ENCODE measurements around the gene MTG2. TPM values are rescaled to one million over a fixed set of nuclear protein-coding genes. Genes with fewer than 3 reads are reported as not detected.

Gene MTG2
- total and polyA plus RNA-seq, 2 of the 13 experiments (the other 11 are each of a cell fraction or from before 2014, with no cell fraction given): 20.4 to 37.8 TPM

DNA sequence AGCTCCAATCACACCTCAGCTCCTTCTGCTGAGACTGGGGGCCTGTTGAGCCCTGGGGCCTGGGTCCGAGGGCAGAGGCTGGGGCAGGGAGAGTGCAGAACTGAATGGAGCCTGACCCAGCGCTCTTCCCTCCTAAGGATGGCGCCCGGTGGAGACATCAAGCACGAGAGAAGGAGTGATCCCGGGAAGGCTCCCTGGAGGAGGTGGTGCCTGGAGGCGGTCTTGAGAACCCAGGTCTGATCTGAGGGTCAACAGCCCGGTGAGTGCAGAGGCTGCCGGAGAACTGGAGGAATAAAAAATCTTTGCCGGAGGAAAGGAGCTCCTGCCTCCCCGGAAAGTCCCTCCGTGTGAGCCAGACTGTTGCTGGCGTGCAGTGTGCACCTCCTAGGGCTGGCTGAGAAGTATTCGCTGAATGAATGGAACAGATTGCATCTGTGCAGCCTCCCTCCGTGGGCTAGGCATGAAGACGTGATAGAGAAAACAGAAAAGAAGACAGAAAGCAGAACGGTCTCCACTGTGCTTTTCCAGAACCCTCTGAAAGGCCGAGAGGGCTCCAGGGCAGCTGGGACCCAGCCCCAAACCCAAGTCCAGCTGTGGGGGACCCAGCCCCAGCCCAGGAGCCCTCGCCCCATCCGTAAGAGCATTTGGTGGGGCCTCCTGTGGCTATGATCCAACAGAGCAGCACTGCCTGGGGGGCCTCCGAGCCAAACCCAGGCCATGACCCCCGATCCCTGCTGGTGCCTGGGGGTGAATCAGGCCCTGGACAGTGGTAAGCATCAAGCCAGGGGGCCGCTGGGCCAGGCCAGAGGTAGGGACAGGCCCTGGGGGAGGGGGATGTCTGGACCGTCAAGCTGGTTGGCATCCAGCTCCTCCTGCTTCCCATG is 44.1 kb downstream of the MTG2 start:
- Histone ChIP-seq H3K27me3 (ENCODE audit: control insufficient read depth in 1 of 2, insufficient read depth in 2 of 2, low read length in 2 of 2) (peaks cover 44 to 79% of the 10 kb centered on the region in 2 experiments), H3K79me2 (ENCODE audit: insufficient read depth, low read length) (no peaks in the 10 kb centered on the region), H2AFZ (ENCODE audit: low read length) (no peak overlapping the region), H3K4me2 (ENCODE audit: low read depth, low read length) (peak overlapping the region; percentile 51; the same call in 1 of the 2 replicates), H3K36me3 (replicated peaks in 1 of 2; ENCODE audit: control insufficient read depth in 1 of 2, insufficient read depth in 2 of 2, low read length in 2 of 2) (no peaks in the 10 kb centered on the region), H3K9ac (ENCODE audit: insufficient read depth, low read depth, low read length) (no peak overlapping the region), H3K4me1 (ENCODE audit: insufficient read depth, low read length) (peaks cover 21% of the 10 kb centered on the region), H3K9me3 (ENCODE audit: low read length) (no peaks in the 10 kb centered on the region), H3K4me3 (replicated peaks in 1 of 3; ENCODE audit: insufficient read depth in 1 of 3, low read depth in 2 of 3, low read length in 3 of 3) (peak overlapping the region in 1 of 3 experiments; percentile 39; a peak in 1 of 6 replicates), H4K20me1 (ENCODE audit: insufficient read depth, low read length) (peaks cover 11% of the 10 kb centered on the region; the same call in 1 of the 2 replicates), H3K27ac (ENCODE audit: extremely low read length, insufficient read depth, low read length) (no peak overlapping the region)
- ChIA-PET POLR2A (no interaction called here), CTCF (ENCODE audit: low intra/inter-chr PET ratio, low total read pairs) (no interaction called here)
- DNase-seq (ENCODE audit: low spot score) (no peak), FAIRE-seq (no peak), ATAC-seq (no peak)
- BruUV-seq (replicated peaks): no TSS peak
- intact Hi-C loops (cut with micrococcal nuclease; ENCODE audit: unreplicated experiment) (no loop called here), in situ Hi-C loops (cut with HindIII; ENCODE audit: extremely low pct_ligation_motif_present, low pct_unique_long_range_greater_than_20kb) (no loop called here)
- WGBS (ENCODE audit: low lambda C conversion rate): 34% methylated on average over 19 of the region's 24 CpGs
- TF ChIP-seq HNRNPLL (IDR thresholded peaks at IDR 0.05; ENCODE audit: low read depth, low read length, poor library complexity, severe bottlenecking): peak; percentile 17
- peak; percentile 20; the same call in 1 of the 2 replicates for TF ChIP-seq ZNF678 (CRISPR knock-in tag; IDR thresholded peaks at IDR 0.05)
- peak; percentile 19 for TF ChIP-seq AGO1 (IDR thresholded peaks at IDR 0.05; ENCODE audit: low read depth, low read length, poor library complexity, severe bottlenecking)
- TF ChIP-seq ZNF776 (CRISPR knock-in tag; IDR thresholded peaks at IDR 0.05): 0 out of 2 replicates have a peak, but pooled peaks have one; percentile 51
- TF ChIP-seq, protein P1, sequence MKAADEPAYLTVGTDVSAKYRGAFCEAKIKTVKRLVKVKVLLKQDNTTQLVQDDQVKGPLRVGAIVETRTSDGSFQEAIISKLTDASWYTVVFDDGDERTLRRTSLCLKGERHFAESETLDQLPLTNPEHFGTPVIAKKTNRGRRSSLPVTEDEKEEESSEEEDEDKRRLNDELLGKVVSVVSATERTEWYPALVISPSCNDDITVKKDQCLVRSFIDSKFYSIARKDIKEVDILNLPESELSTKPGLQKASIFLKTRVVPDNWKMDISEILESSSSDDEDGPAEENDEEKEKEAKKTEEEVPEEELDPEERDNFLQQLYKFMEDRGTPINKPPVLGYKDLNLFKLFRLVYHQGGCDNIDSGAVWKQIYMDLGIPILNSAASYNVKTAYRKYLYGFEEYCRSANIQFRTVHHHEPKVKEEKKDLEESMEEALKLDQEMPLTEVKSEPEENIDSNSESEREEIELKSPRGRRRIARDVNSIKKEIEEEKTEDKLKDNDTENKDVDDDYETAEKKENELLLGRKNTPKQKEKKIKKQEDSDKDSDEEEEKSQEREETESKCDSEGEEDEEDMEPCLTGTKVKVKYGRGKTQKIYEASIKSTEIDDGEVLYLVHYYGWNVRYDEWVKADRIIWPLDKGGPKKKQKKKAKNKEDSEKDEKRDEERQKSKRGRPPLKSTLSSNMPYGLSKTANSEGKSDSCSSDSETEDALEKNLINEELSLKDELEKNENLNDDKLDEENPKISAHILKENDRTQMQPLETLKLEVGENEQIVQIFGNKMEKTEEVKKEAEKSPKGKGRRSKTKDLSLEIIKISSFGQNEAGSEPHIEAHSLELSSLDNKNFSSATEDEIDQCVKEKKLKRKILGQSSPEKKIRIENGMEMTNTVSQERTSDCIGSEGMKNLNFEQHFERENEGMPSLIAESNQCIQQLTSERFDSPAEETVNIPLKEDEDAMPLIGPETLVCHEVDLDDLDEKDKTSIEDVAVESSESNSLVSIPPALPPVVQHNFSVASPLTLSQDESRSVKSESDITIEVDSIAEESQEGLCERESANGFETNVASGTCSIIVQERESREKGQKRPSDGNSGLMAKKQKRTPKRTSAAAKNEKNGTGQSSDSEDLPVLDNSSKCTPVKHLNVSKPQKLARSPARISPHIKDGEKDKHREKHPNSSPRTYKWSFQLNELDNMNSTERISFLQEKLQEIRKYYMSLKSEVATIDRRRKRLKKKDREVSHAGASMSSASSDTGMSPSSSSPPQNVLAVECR (CRISPR knock-in tag; IDR thresholded peaks at IDR 0.05; ENCODE audit: borderline replicate concordance): no peak
- TF ChIP-seq, protein P2, sequence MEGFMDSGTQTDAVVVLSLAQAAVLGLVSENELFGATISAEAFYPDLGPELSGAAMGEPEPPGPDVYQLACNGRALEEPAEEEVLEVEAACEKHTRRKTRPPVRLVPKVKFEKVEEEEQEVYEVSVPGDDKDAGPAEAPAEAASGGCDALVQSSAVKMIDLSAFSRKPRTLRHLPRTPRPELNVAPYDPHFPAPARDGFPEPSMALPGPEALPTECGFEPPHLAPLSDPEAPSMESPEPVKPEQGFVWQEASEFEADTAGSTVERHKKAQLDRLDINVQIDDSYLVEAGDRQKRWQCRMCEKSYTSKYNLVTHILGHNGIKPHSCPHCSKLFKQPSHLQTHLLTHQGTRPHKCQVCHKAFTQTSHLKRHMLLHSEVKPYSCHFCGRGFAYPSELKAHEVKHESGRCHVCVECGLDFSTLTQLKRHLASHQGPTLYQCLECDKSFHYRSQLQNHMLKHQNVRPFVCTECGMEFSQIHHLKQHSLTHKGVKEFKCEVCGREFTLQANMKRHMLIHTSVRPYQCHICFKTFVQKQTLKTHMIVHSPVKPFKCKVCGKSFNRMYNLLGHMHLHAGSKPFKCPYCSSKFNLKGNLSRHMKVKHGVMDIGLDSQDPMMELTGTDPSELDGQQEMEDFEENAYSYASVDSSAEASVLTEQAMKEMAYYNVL (CRISPR knock-in tag; IDR thresholded peaks at IDR 0.05; ENCODE audit: borderline replicate concordance): 0 out of 2 replicates have a peak, but pooled peaks have one; percentile 17
- TF ChIP-seq MYC (CRISPR knock-in tag; IDR thresholded peaks at IDR 0.05; ENCODE audit: borderline replicate concordance): no peak
- TF ChIP-seq, protein P3, sequence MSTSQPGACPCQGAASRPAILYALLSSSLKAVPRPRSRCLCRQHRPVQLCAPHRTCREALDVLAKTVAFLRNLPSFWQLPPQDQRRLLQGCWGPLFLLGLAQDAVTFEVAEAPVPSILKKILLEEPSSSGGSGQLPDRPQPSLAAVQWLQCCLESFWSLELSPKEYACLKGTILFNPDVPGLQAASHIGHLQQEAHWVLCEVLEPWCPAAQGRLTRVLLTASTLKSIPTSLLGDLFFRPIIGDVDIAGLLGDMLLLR (CRISPR knock-in tag; IDR thresholded peaks at IDR 0.05): peak; percentile 48; the same call in 1 of the 2 replicates
- no peak for TF ChIP-seq DNMT3B (CRISPR knock-in tag; conservative IDR thresholded peaks at IDR 0.05)
- TF ChIP-seq, protein P4, sequence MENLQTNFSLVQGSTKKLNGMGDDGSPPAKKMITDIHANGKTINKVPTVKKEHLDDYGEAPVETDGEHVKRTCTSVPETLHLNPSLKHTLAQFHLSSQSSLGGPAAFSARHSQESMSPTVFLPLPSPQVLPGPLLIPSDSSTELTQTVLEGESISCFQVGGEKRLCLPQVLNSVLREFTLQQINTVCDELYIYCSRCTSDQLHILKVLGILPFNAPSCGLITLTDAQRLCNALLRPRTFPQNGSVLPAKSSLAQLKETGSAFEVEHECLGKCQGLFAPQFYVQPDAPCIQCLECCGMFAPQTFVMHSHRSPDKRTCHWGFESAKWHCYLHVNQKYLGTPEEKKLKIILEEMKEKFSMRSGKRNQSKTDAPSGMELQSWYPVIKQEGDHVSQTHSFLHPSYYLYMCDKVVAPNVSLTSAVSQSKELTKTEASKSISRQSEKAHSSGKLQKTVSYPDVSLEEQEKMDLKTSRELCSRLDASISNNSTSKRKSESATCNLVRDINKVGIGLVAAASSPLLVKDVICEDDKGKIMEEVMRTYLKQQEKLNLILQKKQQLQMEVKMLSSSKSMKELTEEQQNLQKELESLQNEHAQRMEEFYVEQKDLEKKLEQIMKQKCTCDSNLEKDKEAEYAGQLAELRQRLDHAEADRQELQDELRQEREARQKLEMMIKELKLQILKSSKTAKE (CRISPR knock-in tag; IDR thresholded peaks at IDR 0.05; ENCODE audit: borderline replicate concordance): no peak
- 0 out of 2 replicates have a peak, but pooled peaks have one; percentile 7 for TF ChIP-seq PITX1 (CRISPR knock-in tag; IDR thresholded peaks at IDR 0.05)
- 0 out of 2 replicates have a peak, but pooled peaks have one; percentile 11 for TF ChIP-seq HIVEP1 (CRISPR knock-in tag; IDR thresholded peaks at IDR 0.05)
- no peak for TF ChIP-seq ZSCAN9 (CRISPR knock-in tag; IDR thresholded peaks at IDR 0.05; ENCODE audit: borderline replicate concordance)

Measured in HepG2 (cell line).